Breast epithelium (tissue), 3 donors: ENCODE results near the gene SP8.

Experiments used
- CTCF ChIP-seq, 3 donors: fragments of 450-650 bp; IDR thresholded peaks; one replicate each; pipeline ENCODE4 v1.5.1; 2016 to 2017; ENCODE audit warnings: antibody characterized with exemption in 3 of 3, mild to moderate bottlenecking in 3 of 3, moderate library complexity in 3 of 3
- POLR2A ChIP-seq: fragments of 450-650 bp; IDR thresholded peaks from one replicate; pipeline ENCODE4 v1.6.1; 2016; ENCODE audit warnings: antibody characterized with exemption, mild to moderate bottlenecking, moderate library complexity

DNA sequence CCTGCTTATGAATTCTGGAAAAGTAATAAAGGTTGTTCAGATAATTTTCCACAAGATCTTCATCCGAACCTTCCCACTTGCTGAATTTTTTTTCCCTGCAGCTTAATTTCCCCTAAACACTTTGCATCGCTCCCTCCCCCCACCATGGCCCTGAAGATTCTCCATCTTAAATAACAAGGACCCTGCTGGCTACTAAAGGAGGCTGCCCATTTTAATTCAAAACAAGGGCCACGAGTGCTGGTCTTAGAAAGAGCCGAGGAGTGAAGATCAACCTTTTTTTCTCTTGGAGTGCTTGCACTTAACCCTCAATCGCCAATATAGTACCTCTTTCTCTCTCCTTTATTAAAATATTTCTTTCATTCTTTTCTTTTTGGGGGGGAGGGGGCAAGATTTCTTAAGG lies 9.2 kb upstream of the SP8 start:
- TF ChIP-seq POLR2A (no peak), CTCF (IDR thresholded peaks at IDR 0.05) (no peak)
